ENCODE measurements around the gene CTR9.
"Not testable (repeated sequence)": the region's sequence is repeated elsewhere in the genome, so short reads cannot be mapped to it uniquely, and the experiment has no call there.

Gene CTR9

DNA sequence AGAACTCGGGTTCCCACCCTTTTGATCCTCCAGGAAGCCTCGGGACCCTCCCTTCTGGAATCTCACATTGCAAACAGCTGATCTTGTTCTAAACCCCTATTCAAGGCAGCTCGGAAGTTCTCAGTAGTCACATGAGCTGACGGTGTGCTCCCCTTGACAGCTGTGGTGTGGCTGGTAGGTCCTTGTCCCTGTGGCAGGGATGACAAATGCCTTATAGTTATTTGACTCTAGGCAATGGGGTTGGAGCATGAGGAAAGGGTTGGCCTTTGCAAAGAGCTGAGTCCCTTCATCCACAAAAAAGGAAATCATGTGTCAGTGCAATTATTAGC lies 34.1 kb downstream of the CTR9 start:
- no peak for DNase-seq

GRCh38 chr11:10786451-10786850 lies 35.4 kb downstream of the CTR9 start:
- DNase-seq = no peak

DNA sequence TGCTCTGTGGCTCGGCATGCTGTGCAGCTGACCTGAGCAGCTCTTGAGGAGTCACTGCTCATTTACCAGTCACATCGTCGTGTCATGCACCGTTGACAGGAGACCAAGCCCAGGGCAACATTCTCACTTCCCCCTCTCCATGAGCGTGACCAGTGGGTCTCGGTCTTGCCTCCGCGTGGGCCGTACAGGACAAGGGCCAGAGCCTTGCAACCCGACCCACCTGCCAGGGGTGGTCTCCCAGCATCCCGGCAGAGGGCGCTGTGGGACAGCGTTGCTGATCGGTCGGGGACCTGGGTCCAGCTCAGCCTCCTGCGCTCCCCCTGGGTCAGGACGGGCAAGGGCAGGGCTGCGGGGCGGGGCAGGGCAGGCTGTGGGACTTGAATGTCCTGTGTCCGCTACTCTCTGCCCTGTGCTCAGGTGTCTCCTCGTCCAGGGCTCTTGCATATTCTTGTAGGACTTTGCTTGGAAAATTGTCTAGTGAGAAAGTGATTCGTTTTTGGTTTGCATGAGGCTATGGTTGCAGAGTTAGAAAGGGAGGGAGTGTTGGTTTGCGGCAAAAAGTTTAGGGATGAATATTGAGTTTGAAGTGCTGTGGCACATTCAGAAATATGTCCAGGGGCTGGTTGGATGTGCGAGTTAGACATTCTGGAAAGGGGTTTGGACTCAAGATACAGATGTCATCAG lies 41.5 kb downstream of the CTR9 start:
- DNase-seq = peak; percentile 82

DNA sequence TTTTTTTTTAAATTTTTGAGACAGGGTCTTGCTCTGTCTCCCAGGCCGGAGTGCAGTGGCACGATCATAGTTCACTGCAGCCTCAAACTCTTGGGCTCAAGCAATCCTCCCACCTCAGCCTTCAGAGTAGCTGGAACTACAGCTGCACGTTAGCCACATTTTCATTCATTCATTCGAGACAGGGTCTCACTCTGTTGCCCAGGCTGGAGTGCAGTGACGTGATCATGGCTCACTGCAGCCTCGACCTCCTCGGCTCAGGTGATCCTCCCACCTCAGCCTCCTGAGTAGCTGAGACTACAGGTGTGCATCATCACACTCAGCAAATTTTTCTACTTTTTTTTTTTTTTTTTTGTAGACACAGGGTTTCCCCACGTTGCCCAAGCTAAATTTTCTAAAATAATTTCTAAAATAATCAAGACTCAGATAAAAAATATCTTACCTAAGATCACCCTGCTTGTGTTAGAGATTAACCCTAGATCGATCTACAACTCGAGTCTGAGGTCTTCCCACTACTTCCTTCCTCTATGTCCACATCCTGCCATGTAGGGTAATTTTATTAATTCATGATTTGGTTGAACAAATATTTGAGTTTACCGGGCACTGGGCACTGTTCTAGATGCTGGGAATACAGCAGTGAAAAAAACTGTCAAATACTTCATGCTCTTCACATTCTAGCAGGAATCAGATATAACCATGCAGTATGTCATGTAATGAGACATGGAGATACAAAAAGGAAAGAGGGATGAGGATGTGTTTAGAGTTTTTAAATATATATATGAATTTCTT lies 42.6 kb downstream of the CTR9 start:
- no peak for DNase-seq

GRCh38 chr11:10796191-10796590 lies 45.1 kb downstream of the CTR9 start:
- no peak for DNase-seq

DNA sequence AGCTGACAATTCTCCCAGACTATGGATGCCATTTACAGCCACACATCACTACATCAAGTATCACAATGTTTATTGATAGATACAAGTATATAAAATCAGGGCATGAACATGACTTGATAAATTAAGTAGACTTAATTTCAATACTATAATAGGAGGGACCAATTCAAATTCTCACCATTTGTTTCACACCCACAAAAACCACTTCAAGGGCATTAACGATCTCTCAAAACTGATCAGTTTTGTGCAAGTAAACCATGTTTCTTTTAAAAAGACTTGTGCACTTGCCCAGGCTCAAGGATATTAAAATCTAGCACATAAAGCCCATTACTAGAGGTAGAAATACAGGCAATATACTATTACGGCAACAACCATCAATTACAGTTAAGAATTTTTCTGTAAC lies 46.0 kb downstream of the CTR9 start:
- DNase-seq = no peak

DNA sequence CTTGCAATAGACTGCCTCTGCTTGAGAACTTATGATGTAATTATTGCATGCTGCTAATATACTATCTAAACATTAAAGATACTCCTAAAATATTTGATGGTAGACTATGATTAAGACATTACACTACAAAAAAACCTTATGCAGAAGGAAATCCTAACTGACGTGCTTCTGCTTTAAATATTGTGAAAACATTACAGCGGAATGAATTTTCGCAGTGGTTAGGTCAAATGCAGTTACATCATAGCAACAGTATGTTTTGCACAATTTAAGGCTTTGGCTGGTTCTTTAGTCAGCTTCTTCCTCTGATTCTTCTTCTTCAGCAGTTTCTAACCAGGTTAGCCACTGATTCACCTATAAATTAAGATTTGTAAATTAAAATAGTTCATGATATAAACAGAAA lies 46.5 kb downstream of the CTR9 start:
- DNase-seq = no peak

DNA sequence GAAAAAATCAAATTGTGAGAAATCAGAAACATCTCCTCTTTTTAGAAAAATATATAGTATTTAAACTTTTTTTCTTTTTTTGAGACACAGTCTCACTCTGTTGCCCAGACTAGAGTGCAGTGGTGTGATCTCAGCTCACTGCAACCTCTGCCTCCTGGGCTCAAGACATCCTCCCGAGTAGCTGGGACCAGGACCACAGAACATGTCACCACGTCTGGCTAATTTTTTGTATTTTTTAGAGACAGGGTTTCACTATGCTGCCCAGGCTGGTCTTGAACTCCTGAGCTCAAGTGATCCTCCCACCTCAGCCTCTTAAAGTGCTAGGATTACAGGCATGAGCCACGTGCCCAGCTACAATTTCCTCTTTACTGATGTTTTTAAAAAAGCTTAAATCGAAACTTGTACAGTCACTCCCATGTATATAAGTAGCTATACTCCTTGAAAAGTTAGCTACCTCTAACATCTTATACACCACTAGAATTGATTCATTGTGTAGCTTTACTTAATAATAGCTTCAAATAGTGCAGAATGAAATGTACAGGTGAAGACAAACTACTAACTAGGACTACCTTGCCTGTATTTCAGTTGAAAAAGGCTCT lies 47.4 kb downstream of the CTR9 start:
- no peak for DNase-seq

DNA sequence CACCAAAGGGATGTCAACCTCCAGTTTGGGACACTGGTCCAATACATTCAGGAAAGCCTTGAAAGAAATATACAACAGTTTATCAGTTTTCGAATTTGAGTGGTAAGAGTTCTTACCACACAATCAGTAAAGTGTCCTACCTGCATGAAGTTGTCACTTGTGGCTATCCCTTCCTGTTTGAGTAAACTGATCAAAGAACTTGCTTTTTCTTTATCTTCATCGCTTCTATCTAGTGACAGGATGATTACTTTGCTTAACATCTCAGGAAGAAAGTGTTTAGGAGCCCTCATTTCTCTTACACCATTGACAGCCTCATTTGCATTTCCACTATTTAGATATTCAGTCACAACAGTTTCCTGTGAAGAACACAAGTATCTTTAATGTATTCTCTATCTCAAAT lies 49.2 kb downstream of the CTR9 start:
- DNase-seq = no peak

DNA sequence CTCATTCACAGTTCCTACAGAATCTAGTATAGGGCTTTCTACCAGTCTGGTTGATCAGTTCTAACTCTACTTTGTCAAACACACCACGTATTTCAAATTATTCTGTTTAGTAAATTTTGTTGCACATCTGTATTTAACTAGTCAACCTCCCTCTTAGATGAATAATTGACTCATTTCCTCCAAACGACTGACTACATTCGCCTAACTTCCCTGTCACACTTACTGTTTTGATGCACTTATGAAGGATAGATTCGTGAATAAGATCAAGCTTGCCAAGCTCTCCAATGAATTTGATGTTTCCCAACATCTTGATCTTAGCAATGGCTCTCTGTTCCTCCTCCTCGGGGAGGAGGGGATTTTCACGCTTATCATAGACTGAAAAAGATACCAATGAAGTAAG lies 52.6 kb downstream of the CTR9 start:
- no peak for DNase-seq

DNA sequence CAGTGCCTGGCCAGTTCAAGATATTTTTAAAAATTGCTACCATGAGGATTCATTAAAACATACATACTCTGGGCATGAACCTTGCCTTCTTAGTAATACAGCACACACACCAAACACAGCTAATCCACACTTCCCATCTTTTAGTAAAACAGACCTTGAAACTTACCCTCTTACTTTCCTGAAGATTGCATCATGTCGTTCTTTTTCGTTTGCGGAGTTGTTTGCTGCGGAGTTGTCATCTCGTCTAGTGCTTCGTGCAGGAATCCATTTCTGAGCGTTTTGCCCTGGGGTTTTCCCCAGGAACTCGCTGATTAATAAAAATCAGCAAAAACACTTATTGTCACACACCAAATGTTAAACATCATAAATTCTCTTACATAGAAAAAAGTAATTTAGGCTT lies 54.7 kb downstream of the CTR9 start:
- no peak for DNase-seq

GRCh38 chr11:10806206-10806605 lies 55.2 kb downstream of the CTR9 start:
- DNase-seq = no peak

GRCh38 chr11:10807493-10808234 lies 56.6 kb downstream of the CTR9 start:
- peak; percentile 20 for DNase-seq

DNA sequence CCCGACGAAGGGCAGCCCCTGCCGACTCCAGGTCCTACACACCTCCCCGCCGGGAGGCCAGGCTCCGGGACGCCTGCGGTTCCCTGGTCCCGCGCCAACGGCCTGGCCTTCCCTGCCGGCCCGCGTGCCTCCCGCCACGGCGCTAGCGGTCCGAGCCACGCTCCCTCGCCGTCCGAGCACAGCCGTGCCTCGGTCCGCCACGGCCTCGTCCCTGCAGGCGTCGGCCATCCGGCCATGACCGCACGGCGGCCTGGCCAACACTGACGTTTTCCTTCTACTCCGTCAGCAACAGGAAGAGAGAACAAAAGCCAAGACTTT lies 57.1 kb downstream of the CTR9 start:
- no peak for DNase-seq

DNA sequence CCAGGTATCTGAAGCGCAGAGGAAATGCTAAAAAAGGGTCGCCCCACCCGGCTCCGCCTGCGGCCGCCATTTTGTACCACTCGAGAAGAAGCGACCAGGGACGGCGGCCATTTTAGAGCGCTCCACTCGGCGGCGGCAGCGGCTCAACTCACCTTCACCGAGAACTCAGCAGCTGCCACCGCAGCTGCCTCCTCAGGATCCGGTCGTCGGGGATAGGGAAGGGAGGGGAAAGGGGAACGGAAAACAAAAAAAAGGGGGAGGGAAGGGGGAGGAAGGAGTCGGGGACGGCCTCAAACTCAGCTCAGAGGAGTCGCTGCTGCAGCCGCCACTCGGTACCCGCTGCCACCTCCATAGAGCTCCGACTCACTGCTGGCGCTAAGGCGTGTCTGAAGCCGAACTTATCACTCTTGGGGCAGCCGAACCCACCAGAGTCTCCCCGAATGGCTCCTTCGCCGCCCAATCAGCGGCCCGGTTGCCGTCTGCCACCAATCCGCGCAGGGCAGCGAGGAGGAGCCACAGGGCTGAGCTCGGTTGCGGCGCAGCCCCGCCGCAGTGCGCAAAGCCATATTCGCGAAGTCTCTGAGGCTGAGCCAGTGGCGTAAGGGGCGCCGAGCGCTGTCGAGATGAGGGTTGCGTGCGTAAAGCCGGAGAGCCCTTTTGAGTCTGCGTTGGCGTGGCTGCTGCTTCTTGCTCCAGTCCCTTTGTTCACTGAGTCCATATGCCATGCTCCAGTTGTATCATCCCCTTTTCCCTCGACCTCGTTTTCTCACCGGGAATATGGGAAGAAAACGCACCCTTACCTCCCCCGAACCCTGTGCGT lies 57.7 kb downstream of the CTR9 start, which contains the start of gene EIF4G2:
EIF4G2 (minus strand) TSS at position 374 of the 820 bp plus-strand sequence.
- peak; percentile 94 for DNase-seq

- no peak for DNase-seq
Observed at GRCh38 chr11:10809373-10810160, 58.5 kb downstream of the CTR9 start.

- DNase-seq = no peak
Observed at GRCh38 chr11:10813945-10814344, 62.9 kb downstream of the CTR9 start.

DNA sequence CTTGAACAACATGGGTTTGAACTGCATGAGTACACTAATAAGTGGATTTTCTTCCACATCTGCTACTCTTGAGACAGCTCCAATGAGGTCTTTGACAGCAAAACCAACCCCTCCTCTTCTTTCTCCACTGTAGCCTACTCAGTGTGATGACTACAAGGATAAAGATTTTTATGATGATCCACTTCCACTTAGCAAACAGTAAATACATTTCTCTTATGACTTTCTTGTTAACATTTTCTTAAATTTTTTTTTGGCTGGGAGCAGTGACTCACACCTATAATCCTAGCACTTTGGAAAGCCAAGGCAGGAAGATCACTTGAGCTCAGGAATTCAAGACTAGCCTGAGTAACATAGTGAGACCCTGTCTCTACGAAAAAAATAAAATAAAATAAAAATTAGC lies 67.5 kb downstream of the CTR9 start:
- DNase-seq = no peak

DNA sequence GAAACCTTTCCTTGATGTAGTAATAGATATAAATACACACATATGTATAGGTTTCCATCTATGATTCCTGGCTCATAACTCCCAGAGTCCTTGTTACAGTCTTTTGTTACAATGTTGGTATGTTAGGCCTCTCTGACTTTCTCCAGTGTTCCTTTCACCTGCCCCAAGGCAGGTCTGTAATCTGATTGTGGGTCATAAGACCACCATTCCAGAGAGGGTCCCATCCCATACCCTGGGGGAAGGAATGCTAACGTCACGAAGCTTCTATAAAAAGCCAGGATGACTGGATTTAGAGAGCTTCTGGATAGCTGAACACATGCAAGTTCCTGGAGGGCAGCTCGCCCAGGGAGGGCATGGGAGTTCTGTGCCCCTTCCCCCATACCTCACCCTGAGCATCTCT lies 71.4 kb downstream of the CTR9 start:
- DNase-seq = not testable (repeated sequence)

GRCh38 chr11:10823152-10823579 lies 72.1 kb downstream of the CTR9 start:
- DNase-seq = no peak

- peak; percentile 6 for DNase-seq
Observed at GRCh38 chr11:10824888-10825287, 73.8 kb downstream of the CTR9 start.

DNA sequence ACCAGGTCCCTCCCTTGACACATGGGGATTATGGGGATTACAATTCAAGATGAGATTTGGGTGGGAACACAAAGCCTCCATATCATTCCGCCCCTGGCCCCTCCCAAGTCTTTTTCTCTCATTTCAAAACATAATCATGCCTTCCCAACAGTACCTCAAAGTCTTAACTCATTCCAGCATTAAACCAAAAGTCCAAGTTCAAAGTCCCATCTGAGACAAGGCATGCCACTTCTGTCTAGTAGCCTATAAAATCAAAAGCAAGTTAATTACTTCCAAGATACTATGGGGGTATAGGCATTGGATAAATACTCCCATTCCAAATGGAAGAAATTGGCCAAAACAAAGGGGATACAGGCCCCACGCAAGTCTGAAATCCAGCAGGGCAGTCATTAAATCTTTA lies 77.4 kb downstream of the CTR9 start:
- DNase-seq = no peak
